Activated CD8-positive, alpha-beta memory T cell treated with anti-CD3 and anti-CD28 coated beads, Interleukin-2, amount 50 U/mL, for 24 hours (primary cell): ENCODE measurements around the gene NAA16.
"Not testable (repeated sequence)": the region's sequence is repeated elsewhere in the genome, so short reads cannot be mapped to it uniquely, and the experiment has no call there.

Experiments used
- DNase-seq: peaks from one replicate; pipeline ENCODE4 v3.0.0-alpha.2; 2020; ENCODE audit errors: extremely low read depth

NAA16 gene

GRCh38 chr13:41408746-41409145 lies 97.7 kb downstream of the NAA16 start:
- DNase-seq: no peak

- DNase-seq: no peak
These were observed 98.5 kb downstream of the NAA16 start for GRCh38 chr13:41409611-41410010.

GRCh38 chr13:41411060-41411459 lies 100.0 kb downstream of the NAA16 start:
- DNase-seq: no peak

- DNase-seq: no peak
These were observed 100.5 kb downstream of the NAA16 start for GRCh38 chr13:41411522-41411921.

GRCh38 chr13:41413872-41414271 lies 102.8 kb downstream of the NAA16 start:
- DNase-seq: no peak

- DNase-seq: no peak
These were observed 105.2 kb downstream of the NAA16 start for GRCh38 chr13:41416276-41416675.

- DNase-seq: no peak
These were observed 107.0 kb downstream of the NAA16 start for GRCh38 chr13:41418027-41418426.

GRCh38 chr13:41418731-41419130 lies 107.7 kb downstream of the NAA16 start:
- DNase-seq: no peak

- DNase-seq: no peak
These were observed 108.1 kb downstream of the NAA16 start for GRCh38 chr13:41419206-41419605.

GRCh38 chr13:41420146-41420545 lies 109.1 kb downstream of the NAA16 start:
- no peak for DNase-seq

GRCh38 chr13:41421330-41421729 lies 110.3 kb downstream of the NAA16 start:
- not testable (repeated sequence) for DNase-seq

GRCh38 chr13:41421983-41422382 lies 110.9 kb downstream of the NAA16 start:
- not testable (repeated sequence) for DNase-seq

GRCh38 chr13:41423259-41423658 lies 112.2 kb downstream of the NAA16 start:
- not testable (repeated sequence) for DNase-seq

GRCh38 chr13:41424675-41425074 lies 113.6 kb downstream of the NAA16 start:
- DNase-seq: not testable (repeated sequence)

GRCh38 chr13:41426047-41426446 lies 115.0 kb downstream of the NAA16 start:
- DNase-seq: no peak
